EL (cell line): ENCODE data around the gene MRPL24.

Source experiments
- DNase-seq: peaks from one replicate; pipeline ENCODE4 v3.0.0-alpha.2; 2016

Gene MRPL24

GRCh38 chr1:156708218-156708661, 32.6 kb downstream of the MRPL24 start:
- DNase-seq: no peak

DNA sequence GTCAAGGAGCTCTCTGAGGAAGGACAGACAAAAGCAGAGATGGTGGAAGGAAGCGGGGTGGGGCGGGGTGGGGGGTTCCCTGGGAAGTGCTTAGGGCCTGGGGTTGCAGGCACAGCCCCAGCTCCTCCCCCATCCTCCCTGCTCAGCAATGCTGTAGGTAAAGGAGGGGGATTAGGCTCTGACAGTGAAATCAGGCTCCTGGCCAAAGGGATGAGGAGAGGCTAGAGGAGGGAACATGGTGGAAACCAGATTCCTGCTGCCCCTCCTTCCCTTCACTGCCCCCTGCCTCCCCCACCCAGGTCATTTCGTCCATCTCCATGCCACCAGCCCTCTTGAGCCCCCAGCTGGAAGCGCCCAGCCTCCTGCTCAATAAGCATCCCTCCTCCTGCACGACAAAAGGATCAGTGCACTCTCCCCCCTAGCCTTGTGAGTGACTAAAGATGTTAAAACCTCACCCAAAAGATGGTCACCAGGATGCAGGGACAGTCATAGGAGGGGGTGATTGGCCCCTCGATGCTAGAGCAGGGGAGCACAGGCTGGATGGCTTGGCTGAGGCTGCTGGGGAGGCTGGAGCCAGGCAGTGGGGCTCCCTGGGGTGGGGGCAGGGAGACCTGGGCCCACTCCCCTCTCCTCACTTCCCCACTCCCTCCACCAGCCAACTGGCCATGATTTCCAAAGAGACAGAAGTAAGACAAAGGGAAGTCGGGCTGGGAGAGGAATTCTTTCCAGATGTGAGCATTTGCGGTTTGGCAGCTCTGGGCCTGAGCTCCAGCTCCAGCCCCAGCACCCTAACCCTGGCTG, 33.3 kb downstream of the MRPL24 start:
- peak; percentile 63 for DNase-seq

DNA sequence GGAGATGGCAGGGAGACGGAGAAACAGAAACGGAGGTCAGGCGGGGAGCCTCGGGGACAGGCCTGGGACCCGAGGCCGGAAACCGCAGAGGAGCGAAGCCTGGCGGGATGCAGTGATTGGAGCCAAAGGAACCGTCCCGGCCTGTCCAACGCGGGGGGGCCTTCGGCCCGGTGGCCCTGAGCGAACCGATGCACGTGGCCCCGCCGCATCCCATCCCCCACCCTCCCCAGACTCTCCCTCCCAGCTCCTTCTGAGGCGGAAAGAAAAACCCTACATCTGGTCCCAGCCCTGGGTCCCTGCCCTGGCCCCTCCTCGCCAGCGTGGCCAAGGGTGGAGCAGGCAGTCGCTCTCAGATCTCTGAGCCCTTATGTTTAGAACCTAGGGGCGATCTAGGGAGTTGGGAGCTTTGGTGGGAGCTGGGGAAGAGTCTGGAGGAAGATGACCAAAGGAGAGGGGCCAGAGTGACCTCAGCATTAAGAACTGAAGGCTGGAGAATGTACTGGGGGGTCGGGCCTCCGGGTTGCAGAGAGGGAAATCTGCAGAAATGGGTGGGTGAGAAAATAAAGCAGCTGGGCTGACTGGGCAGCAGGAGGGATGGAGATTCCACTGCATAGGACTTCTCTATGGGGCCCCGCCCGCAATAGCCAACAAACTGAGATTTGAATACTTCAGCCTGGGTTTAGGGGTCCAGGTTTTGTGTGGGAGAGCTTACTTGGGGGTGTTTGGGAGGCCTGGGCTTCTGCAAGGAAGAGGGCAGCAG, 34.1 kb downstream of the MRPL24 start:
- DNase-seq: no peak

- DNase-seq: peak; percentile 57
Observed at GRCh38 chr1:156705918-156706656, 34.8 kb downstream of the MRPL24 start.

- DNase-seq: no peak
Observed at GRCh38 chr1:156705321-156705917, 35.5 kb downstream of the MRPL24 start, which contains the start of gene CRABP2. Gene CRABP2 (minus strand): TSS chr1:156705583. CDS start chr1:156705446, 137 bp downstream.

DNA sequence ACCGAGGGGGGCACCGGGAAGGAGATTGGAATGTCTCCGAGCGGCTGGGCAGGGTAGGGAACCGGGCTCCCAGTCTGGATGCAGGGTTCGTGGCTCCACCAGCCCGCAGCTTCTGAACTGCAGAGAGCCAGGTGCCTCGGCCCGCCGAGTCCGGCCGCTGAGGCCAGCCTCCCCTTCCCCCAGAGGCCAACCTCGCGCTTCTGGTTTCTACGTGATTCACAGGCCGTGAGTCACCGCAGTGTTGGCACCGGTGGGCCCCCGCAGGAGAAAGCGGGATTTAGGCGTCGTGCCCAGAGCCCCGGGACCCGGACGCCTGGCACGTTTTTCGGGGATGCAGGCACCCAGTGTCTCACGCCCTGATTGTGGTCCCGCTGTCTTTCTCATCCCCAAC, 36.0 kb downstream of the MRPL24 start:
- DNase-seq: peak; percentile 81

GRCh38 chr1:156704166-156704711, 36.6 kb downstream of the MRPL24 start:
- DNase-seq: no peak

GRCh38 chr1:156703741-156704140, 37.1 kb downstream of the MRPL24 start:
- no peak for DNase-seq

GRCh38 chr1:156703336-156703735, 37.6 kb downstream of the MRPL24 start:
- DNase-seq: no peak

DNA sequence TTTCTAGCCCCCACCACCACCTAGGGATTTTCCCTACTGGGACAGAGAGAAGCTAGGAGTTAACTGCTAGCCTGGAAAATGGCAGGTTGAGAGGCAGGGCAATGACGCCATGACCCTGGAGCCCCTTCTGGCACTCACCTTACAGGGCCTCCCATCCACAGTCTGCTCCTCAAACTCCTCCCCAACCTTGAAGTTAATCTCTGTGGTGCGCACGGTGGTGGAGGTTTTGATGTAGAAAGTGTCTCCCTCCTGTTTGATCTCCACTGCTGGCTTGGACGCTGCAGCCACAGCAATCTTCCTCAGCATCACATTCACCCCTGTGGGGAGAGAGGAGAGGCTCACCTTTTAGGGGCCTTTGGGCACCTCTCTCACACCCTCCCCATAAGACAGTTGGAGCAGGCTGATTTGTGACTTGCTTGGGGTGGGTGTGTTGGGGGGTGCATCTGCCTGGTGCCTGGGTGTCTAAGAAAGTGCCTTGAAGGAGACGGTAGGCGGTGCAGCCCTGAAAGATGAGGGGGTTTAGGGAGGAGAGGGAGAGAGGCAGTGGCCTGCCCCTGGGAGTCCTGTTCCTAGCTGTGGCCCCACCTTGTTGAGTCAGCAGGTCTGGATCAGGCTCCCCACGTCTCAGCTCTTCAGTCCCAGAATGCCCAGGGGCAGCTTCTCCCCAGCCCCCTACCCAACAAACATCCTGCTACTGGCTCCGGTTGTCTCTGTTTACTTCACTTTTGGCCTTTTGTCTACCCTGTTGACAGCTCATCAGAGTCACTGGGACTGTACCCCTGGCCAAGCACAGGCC, 40.0 kb downstream of the MRPL24 start:
- DNase-seq: no peak

DNA sequence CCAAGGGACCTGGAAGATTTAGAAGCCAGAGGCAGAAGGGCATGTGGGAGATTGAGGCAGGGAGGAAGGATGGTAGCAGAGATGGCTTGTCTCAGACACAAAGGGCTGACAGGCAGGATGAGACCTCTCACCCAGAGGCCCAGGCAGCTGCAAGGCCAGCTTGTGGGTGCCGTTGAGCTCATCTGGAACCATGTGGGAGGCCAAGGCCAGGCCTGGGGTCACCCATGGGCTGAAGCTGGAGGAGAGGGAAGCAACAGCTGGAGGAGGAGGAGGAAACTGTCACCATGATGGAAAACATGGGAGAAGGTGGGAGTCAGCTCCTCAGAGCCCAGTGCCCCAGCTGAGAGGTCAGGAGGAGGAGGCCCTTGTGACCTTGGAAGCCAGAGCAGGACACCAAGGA, 41.9 kb downstream of the MRPL24 start:
- no peak for DNase-seq

- DNase-seq: no peak
Observed at GRCh38 chr1:156697481-156697880, 43.4 kb downstream of the MRPL24 start.

GRCh38 chr1:156696755-156697154, 44.1 kb downstream of the MRPL24 start:
- no peak for DNase-seq

DNA sequence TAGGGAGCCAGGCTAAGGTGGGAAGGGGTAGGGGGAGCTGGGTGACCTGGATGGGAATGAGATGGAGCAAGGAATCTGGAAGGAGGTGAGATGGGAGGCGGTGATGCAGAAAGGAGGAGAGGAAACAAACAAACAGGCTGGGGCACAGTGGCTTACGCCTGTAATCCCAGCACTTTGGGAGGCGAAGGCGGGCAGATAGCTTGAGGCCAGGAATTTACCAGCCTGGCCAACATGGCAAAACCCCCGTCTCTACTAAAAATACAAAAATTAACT, 46.3 kb downstream of the MRPL24 start:
- no peak for DNase-seq

GRCh38 chr1:156693848-156694689, 46.8 kb downstream of the MRPL24 start:
- DNase-seq: no peak

GRCh38 chr1:156692925-156693847, 47.7 kb downstream of the MRPL24 start:
- no peak for DNase-seq

DNA sequence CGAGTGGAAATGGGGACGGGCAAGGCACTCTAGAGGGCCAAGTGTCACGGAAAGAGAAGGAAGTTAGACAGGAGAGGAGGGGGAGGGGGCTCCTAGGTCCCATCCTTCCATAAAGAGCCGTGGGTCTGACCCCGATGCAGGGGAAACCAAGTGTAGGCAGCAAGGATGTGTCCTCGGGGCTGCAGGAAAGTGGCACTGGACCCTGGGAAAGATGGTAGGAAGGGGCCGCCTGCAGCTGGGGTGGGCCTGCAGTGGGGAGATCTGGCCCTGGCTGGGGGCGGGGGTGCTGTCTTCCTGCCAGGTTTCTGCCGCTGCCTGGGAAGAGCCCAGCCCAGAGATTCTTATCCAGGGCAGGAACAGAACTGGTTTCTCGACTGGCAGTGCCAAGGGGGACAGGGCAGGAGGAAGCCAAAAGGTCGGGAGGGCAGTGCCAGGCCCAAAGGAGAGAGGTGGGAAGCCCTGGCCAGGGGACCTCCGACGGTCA, 48.4 kb downstream of the MRPL24 start:
- no peak for DNase-seq

GRCh38 chr1:156691665-156692440, 49.0 kb downstream of the MRPL24 start:
- peak; percentile 50 for DNase-seq

DNA sequence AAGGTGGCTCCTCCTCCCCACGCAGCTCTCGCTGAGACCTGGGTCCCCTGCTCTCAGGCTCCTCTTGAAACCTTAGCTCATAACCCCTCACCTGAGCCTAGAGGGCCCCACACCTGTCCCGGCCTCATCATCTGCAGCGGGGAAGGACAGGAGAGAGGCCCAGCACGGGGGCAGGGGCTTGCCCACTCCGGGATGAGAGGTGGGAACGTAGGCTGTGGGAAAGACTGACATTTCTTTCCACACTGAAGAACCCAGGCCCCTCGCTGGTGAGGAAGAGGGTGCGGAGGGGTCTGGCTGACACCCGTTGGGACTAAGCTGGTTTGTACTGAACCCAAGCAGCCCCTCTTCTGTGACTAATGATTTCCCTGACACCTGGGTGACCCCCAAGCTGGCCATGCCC, 49.7 kb downstream of the MRPL24 start:
- no peak for DNase-seq
